LNCAP (cell line): ENCODE measurements around the gene ZNF592.

Experiments used
- TF ChIP-seq, protein P1 (sequence below): fragments of 450-650 bp; IDR thresholded peaks from 2 replicates; pipeline ENCODE4 v1.5.1; 2017; ENCODE audit warnings: mild to moderate bottlenecking

ZNF592 gene

DNA sequence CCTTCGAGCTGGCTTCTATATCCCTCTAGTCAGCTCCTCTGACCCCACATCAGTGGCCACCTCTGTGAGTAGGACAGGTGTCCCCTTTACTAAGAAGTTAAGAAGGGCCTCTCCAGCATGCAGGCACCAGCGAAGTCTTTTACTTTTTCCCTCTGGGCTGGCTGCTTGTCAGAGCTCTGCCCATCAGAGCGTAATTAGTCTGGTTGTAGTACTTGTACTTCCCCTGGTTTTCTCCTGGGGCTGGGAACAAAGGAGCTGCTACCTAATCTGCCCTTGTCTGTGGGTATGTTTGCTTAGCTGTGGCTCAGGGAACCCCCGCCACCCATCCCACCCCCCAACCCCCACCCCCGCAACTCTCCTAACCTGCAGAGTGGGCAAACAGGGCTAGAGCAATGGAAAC lies 41.4 kb downstream of the ZNF592 start:
- TF ChIP-seq, protein P1, sequence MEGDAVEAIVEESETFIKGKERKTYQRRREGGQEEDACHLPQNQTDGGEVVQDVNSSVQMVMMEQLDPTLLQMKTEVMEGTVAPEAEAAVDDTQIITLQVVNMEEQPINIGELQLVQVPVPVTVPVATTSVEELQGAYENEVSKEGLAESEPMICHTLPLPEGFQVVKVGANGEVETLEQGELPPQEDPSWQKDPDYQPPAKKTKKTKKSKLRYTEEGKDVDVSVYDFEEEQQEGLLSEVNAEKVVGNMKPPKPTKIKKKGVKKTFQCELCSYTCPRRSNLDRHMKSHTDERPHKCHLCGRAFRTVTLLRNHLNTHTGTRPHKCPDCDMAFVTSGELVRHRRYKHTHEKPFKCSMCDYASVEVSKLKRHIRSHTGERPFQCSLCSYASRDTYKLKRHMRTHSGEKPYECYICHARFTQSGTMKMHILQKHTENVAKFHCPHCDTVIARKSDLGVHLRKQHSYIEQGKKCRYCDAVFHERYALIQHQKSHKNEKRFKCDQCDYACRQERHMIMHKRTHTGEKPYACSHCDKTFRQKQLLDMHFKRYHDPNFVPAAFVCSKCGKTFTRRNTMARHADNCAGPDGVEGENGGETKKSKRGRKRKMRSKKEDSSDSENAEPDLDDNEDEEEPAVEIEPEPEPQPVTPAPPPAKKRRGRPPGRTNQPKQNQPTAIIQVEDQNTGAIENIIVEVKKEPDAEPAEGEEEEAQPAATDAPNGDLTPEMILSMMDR = no peak

DNA sequence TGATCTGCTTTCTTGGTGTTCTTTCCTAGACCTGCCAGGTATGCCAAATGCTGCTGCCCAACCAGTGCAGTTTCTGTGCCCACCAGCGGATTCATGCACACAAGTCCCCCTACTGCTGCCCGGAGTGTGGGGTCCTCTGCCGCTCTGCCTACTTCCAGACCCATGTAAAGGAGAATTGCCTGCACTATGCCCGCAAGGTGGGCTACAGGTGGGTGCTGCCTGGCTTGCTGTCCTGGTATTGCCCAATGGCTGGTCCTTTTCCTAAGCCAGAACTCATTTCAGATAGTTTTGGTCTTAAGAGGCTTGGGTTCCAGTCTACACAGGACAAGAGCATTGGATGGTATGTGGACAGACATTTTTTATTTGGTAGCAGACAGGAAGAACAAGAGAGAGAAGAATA lies 42.3 kb downstream of the ZNF592 start:
- TF ChIP-seq, protein P1 = no peak

DNA sequence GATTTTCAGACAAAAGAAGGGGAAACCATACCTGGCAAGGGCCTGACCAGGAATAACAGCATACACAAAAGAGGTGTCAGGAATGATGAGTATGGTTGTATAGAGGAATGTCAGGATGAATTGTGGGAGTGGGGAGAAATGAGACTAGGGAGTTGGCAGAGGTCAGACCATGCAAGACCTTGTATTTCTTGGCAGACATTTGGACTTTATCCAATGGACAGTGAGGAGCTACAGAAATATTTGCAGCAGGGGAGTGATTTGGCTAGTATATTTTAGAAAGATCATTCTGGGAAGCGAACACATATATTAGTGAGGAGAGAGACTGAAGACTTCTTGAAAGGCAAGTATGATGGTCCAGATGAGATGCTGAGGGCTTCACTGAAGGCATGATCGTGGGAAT lies 43.4 kb downstream of the ZNF592 start:
- TF ChIP-seq, protein P1 = no peak

DNA sequence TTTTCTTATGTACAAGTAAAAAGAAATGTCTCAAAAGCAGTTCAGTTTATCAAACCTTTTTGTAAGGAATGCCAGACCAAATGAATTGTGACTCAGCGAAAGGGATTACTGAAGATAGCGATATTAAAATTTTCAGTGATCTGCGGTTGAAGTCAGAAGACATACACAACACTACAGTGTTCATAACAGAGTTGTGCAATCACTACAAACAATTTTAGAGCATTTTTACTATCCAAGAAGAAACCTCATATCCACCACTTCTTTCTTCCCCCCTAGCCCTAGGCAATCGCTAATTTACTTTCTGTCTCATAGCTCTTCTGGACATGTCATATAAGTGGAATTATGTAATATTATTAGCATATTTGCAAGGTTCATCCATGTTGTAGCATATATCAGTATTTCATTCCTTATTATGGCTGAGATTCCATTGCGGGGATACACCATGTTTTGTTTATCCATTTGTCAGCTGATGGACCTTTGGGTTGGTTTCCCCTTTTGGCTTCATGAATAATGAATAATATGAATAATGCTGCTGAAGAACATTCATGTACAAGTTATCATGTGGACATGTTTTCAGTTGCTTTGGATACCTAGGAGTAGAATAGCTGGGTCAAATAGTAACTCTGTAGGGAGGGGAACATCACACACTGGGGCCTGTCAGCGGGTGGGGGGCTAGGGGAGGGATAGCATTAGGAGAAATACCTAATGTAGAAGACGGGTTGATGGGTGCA lies 45.2 kb downstream of the ZNF592 start:
- TF ChIP-seq, protein P1 = no peak

DNA sequence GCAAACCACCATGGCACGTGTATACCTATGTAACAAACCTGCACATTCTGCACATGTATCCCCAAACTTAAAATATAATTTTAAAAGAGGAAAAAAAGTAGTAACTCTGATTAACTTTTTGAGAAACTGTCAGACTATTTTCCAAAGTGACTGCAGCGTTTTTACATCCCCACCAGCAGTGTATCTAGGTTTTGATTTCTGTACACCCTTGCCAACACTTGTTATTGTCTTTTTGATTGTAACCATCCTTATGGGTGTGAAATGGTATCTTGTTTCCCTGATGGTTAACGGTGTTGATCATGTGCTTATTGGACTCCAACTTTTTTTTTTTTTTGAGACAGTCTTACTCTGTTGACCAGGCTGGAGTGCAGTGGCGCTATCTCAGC lies 45.8 kb downstream of the ZNF592 start:
- TF ChIP-seq, protein P1 = no peak

DNA sequence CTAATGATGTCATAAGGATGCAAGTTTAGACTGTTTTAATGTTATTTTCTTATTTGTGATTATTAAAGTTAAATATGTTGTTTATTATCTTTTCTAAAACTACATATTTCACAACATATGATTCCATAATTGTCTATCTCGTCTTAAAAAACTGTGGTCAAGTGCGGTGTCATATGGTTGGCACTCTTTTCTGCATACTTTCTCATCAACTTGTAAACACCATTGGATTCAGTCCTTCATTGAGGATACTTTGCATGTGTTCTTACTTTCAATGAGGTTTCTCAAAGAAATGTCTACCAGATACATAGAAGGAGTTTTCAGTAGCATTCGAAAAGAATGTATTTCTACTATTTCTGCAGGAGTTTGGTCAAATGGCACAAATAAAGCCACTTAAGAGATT lies 46.8 kb downstream of the ZNF592 start:
- TF ChIP-seq, protein P1 = no peak

DNA sequence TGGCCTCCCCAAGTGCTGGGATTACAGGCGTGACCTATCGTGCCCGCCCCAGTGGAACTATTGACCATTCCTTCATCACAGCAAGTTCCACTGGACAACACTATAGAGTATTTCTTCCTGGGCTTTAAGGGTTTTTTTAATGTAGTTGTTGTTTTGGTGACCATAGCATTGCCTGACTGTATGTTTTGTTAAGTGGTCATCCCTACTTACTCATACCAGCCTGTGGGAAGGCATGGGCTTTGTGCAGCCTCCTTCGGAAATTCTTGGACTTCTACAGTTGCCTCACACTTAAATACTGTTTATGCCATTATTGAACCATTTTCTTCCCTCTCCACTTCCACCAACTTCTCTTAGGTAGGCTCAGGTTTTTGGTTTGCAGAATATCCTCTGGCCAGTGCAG lies 48.8 kb downstream of the ZNF592 start:
- TF ChIP-seq, protein P1 = no peak

DNA sequence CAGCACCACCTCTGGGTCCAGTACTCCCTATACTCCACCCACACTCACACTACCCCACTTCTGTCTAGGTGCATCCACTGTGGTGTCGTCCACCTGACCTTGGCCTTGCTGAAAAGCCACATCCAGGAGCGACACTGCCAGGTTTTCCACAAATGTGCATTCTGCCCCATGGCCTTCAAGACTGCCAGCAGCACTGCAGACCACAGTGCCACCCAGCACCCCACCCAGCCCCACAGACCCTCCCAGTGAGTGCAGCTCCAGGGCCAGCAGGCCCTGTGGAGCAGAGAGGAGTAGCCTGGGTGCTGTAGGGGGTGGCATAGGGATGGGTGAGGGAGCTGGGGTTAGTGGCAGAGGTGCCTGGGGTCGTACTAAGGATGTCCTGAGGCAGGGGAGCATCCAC lies 49.4 kb downstream of the ZNF592 start:
- TF ChIP-seq, protein P1 = no peak
